DOHH2 (cell line): ENCODE data around the gene PRCC.

Experiments
- H3F3A ChIP-seq: fragments of 200-600 bp; sonication (generic), shearing (Covaris generic); 2 replicates; pipeline ENCODE4 v1.6.0; 2016; ENCODE audit warnings: antibody characterized with exemption, mild to moderate bottlenecking; ENCODE audit not compliant: control insufficient read depth, insufficient read depth
- H3K27ac ChIP-seq: fragments of 200-600 bp; sonication (generic); 2 replicates; pipeline ENCODE4 v1.5.1; 2014; ENCODE audit warnings: low read depth, mild to moderate bottlenecking, low read length, moderate library complexity
- H3K27me3 ChIP-seq: fragments of 200-600 bp; sonication (generic); 2 replicates; pipeline ENCODE4 v1.6.1; 2014; ENCODE audit warnings: mild to moderate bottlenecking, low read length, mixed read lengths; ENCODE audit not compliant: control insufficient read depth
- H3K36me3 ChIP-seq: fragments of 200-600 bp; sonication (generic); 2 replicates; pipeline ENCODE4 v1.6.1; 2014; ENCODE audit warnings: mild to moderate bottlenecking, low read length, moderate library complexity, mixed read lengths; ENCODE audit not compliant: control insufficient read depth
- H3K4me1 ChIP-seq: fragments of 200-600 bp; sonication (generic); 2 replicates; pipeline ENCODE4 v1.6.1; 2014; ENCODE audit warnings: mild to moderate bottlenecking, low read length, mixed read lengths; ENCODE audit not compliant: control insufficient read depth
- H3K4me2 ChIP-seq: fragments of 200-600 bp; sonication (generic); 2 replicates; pipeline ENCODE4 v1.6.0; 2014; ENCODE audit warnings: mild to moderate bottlenecking, low read length, moderate library complexity
- H3K4me3 ChIP-seq: fragments of 200-600 bp; sonication (generic); 2 replicates; pipeline ENCODE4 v1.5.1; 2014; ENCODE audit warnings: mild to moderate bottlenecking, low read length, mixed read lengths
- H3K79me2 ChIP-seq: fragments of 200-600 bp; sonication (generic); 2 replicates; pipeline ENCODE4 v1.6.1; 2014; ENCODE audit warnings: mild to moderate bottlenecking, low read length, mixed read lengths; ENCODE audit not compliant: control insufficient read depth
- H3K9me2 ChIP-seq: fragments of 200-600 bp; sonication (generic); replicated peaks from 2 replicates; pipeline ENCODE4 v1.6.1; 2014; ENCODE audit warnings: mild to moderate bottlenecking, low read length, mixed read lengths; ENCODE audit not compliant: control insufficient read depth
- H3K9me3 ChIP-seq: fragments of 200-600 bp; sonication (generic); 2 replicates; pipeline ENCODE4 v1.6.1; 2014; ENCODE audit warnings: antibody characterized with exemption, low read length, mixed read lengths; ENCODE audit not compliant: control insufficient read depth, insufficient read depth
- H4K20me1 ChIP-seq: fragments of 200-600 bp; sonication (generic); 2 replicates; pipeline ENCODE4 v1.6.0; 2014; ENCODE audit warnings: low read depth, mild to moderate bottlenecking, antibody characterized with exemption, low read length, moderate library complexity; ENCODE audit not compliant: control insufficient read depth, insufficient read depth
- EZH2phosphoT487 ChIP-seq: fragments of 200-600 bp; sonication (generic); IDR thresholded peaks from 2 replicates; pipeline ENCODE4 v1.6.1; 2017; ENCODE audit warnings: borderline replicate concordance, mild to moderate bottlenecking, antibody characterized with exemption, low read length, moderate library complexity, mixed read lengths
- TF ChIP-seq, protein P1 (sequence below): fragments of 200-600 bp; sonication (generic); IDR thresholded peaks from one replicate; pipeline ENCODE4 v1.5.1; 2014; ENCODE audit warnings: antibody characterized with exemption, mild to moderate bottlenecking, low read depth, low read length; ENCODE audit not compliant: poor library complexity, severe bottlenecking

PRCC gene

DNA sequence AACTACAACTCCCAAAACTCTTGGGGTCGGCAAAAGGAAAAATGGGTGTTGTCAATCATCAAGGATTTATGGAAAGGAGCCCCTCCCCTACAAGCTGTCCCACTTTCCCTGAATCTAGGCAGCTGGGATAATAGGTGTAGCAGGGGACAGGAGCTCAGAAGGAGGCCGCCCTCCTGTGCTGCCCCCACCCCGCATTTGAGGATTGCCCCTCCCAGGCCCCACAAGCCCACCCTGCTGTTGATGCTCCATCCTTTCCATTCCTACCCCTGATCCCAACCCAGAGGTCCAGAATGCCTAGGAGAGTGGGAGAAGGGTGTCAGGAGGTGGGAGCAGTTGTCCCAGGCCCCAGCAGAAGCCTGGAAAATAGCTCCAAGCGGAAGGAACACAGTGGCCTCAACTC, 24.5 kb upstream of the PRCC start:
- H3K27me3 ChIP-seq: no peaks in the 10 kb centered on the region
- TF ChIP-seq, protein P1, sequence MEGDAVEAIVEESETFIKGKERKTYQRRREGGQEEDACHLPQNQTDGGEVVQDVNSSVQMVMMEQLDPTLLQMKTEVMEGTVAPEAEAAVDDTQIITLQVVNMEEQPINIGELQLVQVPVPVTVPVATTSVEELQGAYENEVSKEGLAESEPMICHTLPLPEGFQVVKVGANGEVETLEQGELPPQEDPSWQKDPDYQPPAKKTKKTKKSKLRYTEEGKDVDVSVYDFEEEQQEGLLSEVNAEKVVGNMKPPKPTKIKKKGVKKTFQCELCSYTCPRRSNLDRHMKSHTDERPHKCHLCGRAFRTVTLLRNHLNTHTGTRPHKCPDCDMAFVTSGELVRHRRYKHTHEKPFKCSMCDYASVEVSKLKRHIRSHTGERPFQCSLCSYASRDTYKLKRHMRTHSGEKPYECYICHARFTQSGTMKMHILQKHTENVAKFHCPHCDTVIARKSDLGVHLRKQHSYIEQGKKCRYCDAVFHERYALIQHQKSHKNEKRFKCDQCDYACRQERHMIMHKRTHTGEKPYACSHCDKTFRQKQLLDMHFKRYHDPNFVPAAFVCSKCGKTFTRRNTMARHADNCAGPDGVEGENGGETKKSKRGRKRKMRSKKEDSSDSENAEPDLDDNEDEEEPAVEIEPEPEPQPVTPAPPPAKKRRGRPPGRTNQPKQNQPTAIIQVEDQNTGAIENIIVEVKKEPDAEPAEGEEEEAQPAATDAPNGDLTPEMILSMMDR: no peak
- H3F3A ChIP-seq: peaks cover 30% of the 10 kb centered on the region
- H3K9me3 ChIP-seq: no peaks in the 10 kb centered on the region
- peaks cover 47% of the 10 kb centered on the region for H3K4me1 ChIP-seq
- H3K27ac ChIP-seq: 0 out of 2 replicates have a peak overlapping the region, but pooled peaks have one; percentile 60
- H3K79me2 ChIP-seq: peaks cover 58% of the 10 kb centered on the region
- H3K36me3 ChIP-seq: peaks cover 82% of the 10 kb centered on the region
- no peak overlapping the region for H3K4me2 ChIP-seq
- H4K20me1 ChIP-seq: peaks cover 8% of the 10 kb centered on the region; the same call in 1 of the 2 replicates
- H3K9me2 ChIP-seq: no peaks in the 10 kb centered on the region
- H3K4me3 ChIP-seq: no peak overlapping the region

GRCh38 chr1:156743367-156744302, 23.7 kb upstream of the PRCC start:
- peaks cover 56% of the 10 kb centered on the region for H3K4me1 ChIP-seq

GRCh38 chr1:156744344-156744743, 23.0 kb upstream of the PRCC start:
- peaks cover 58% of the 10 kb centered on the region for H3K4me1 ChIP-seq
- H3K9me2 ChIP-seq: no peaks in the 10 kb centered on the region
- H3K27me3 ChIP-seq: no peaks in the 10 kb centered on the region
- peaks cover 62% of the 10 kb centered on the region for H3K79me2 ChIP-seq
- TF ChIP-seq EZH2phosphoT487: no peak
- TF ChIP-seq, protein P1: no peak
- H3K36me3 ChIP-seq: peaks cover 82% of the 10 kb centered on the region
- H3K9me3 ChIP-seq: no peaks in the 10 kb centered on the region
- no peak overlapping the region for H3K27ac ChIP-seq
- no peak overlapping the region for H3K4me3 ChIP-seq
- H4K20me1 ChIP-seq: peaks cover 14% of the 10 kb centered on the region; the same call in 1 of the 2 replicates
- H3F3A ChIP-seq: peaks cover 33% of the 10 kb centered on the region
- no peak overlapping the region for H3K4me2 ChIP-seq

More at GRCh38 chr1:156743367-156744302, 23.7 kb upstream of the PRCC start:
- Histone ChIP-seq H3K36me3 (peaks cover 82% of the 10 kb centered on the region), H3F3A (peaks cover 33% of the 10 kb centered on the region), H3K9me2 (no peaks in the 10 kb centered on the region), H3K27me3 (no peaks in the 10 kb centered on the region), H3K4me3 (no peak overlapping the region), H3K4me2 (no peak overlapping the region), H4K20me1 (peaks cover 14% of the 10 kb centered on the region; the same call in 1 of the 2 replicates), H3K9me3 (no peaks in the 10 kb centered on the region), H3K27ac (no peak overlapping the region), H3K79me2 (peaks cover 62% of the 10 kb centered on the region)
- TF ChIP-seq, protein P1: no peak
- TF ChIP-seq EZH2phosphoT487: no peak
